ENCODE results near the gene AP2A2. TPM values are rescaled to one million over a fixed set of nuclear protein-coding genes. Genes with fewer than 3 reads are reported as not detected.

Gene AP2A2
- total and polyA plus RNA-seq, 11 donors: 20.4 to 71.4 (median 36.5) TPM

- H3K4me3 ChIP-seq: no peak overlapping the region
- DNase-seq (no peak), ATAC-seq (no peak)
- H3K36me3 ChIP-seq: peaks cover 0 to 69% (median 60%) of the 10 kb centered on the region in 9 donors
- intact Hi-C loops (cut with DNase I): loop anchor here in 2 of 10 donors (5.0 to 10.0 kb wide), 2 partner anchors 47 to 146 kb away; no protein-coding TSS in a partner anchor
- no peaks in the 10 kb centered on the region for H3K9me3 ChIP-seq
- no peaks in the 10 kb centered on the region for H3K27me3 ChIP-seq
- no peak overlapping the region for H3K27ac ChIP-seq
- TF ChIP-seq POLR2A (IDR thresholded peaks at IDR 0.05): no peak
- TF ChIP-seq, protein P1, sequence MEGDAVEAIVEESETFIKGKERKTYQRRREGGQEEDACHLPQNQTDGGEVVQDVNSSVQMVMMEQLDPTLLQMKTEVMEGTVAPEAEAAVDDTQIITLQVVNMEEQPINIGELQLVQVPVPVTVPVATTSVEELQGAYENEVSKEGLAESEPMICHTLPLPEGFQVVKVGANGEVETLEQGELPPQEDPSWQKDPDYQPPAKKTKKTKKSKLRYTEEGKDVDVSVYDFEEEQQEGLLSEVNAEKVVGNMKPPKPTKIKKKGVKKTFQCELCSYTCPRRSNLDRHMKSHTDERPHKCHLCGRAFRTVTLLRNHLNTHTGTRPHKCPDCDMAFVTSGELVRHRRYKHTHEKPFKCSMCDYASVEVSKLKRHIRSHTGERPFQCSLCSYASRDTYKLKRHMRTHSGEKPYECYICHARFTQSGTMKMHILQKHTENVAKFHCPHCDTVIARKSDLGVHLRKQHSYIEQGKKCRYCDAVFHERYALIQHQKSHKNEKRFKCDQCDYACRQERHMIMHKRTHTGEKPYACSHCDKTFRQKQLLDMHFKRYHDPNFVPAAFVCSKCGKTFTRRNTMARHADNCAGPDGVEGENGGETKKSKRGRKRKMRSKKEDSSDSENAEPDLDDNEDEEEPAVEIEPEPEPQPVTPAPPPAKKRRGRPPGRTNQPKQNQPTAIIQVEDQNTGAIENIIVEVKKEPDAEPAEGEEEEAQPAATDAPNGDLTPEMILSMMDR (IDR thresholded peaks at IDR 0.05): no peak
- H3K4me1 ChIP-seq: no peaks in the 10 kb centered on the region
- 89 to 95% (median 90%) methylated on average over 18 to 19 of the region's 19 CpGs for whole genome bisulfite sequencing, 4 donors
These were observed 24.1 kb upstream of the AP2A2 start for GRCh38 chr11:901452-902061.

GRCh38 chr11:904380-904779 lies 21.3 kb upstream of the AP2A2 start:
- Histone ChIP-seq H3K27ac (no peak overlapping the region), H3K27me3 (no peaks in the 10 kb centered on the region), H3K4me1 (peaks cover 0 to 2% (median under 1%) of the 10 kb centered on the region in 12 donors), H3K9me3 (no peaks in the 10 kb centered on the region), H3K36me3 (peaks cover 0 to 56% (median 50%) of the 10 kb centered on the region in 9 donors), H3K4me3 (no peak overlapping the region)
- DNase-seq (no peak), ATAC-seq (no peak)
- intact Hi-C loops (cut with DNase I): loop anchor here in 2 of 10 donors (5.0 to 10.0 kb wide), 2 partner anchors 50 to 143 kb away; no protein-coding TSS in a partner anchor
- 94 to 97% (median 96%) methylated on average over 7 of the region's 7 CpGs for WGBS, 4 donors
- no peak for TF ChIP-seq POLR2A (IDR thresholded peaks at IDR 0.05)
- TF ChIP-seq, protein P1 (IDR thresholded peaks at IDR 0.05): no peak

DNA sequence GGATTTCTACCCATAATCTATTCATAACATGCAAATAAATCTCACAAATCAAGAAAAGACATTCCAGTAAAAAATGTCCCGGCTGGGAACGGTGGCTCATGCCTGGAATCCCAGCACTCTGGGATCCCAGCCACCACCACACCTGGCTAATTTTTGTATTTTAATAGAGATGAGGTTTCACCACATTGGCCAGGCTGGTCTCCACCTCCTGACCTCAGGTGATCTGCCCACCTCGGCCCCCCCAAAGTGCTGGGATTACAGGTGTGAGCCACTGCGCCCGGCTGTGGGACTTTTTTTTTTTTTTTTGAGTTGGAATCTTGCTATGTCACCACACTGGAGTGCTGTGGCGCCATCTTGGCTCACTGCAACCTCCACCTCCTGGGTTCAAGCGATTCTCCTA lies 19.7 kb upstream of the AP2A2 start:
- ATAC-seq: no peak
- intact Hi-C loops (cut with DNase I): loop anchor here in 1 of 10 donors (10.0 kb wide), 1 partner anchor 51 kb away; no protein-coding TSS in a partner anchor
- DNase-seq: no peak
- peaks cover 0 to 40% (median 34%) of the 10 kb centered on the region in 9 donors for H3K36me3 ChIP-seq
- no peak overlapping the region for H3K27ac ChIP-seq
- H3K27me3 ChIP-seq: no peaks in the 10 kb centered on the region
- H3K9me3 ChIP-seq: no peaks in the 10 kb centered on the region
- peaks cover 0 to 13% (median 7%) of the 10 kb centered on the region in 12 donors for H3K4me1 ChIP-seq
- H3K4me3 ChIP-seq: no peak overlapping the region
- WGBS, 4 donors: 83 to 92% (median 86%) methylated on average over 7 of the region's 7 CpGs
- TF ChIP-seq, protein P1 (IDR thresholded peaks at IDR 0.05): no peak
- no peak for TF ChIP-seq POLR2A (IDR thresholded peaks at IDR 0.05)

- Histone ChIP-seq H3K27me3 (no peaks in the 10 kb centered on the region), H3K27ac (no peak overlapping the region), H3K4me1 (peaks cover 0 to 24% (median 13%) of the 10 kb centered on the region in 12 donors), H3K36me3 (peaks cover 0 to 23% (median 17%) of the 10 kb centered on the region in 9 donors), H3K4me3 (no peak overlapping the region), H3K9me3 (no peaks in the 10 kb centered on the region)
- intact Hi-C loops (cut with DNase I): loop anchor here in 1 of 10 donors (10.0 kb wide), 1 partner anchor 53 kb away; no protein-coding TSS in a partner anchor
- no peak for TF ChIP-seq POLR2A (IDR thresholded peaks at IDR 0.05)
- TF ChIP-seq, protein P1 (IDR thresholded peaks at IDR 0.05): no peak
- 90 to 100% (median 93%) methylated on average over 2 of the region's 2 CpGs for WGBS, 4 donors
- ATAC-seq (no peak), DNase-seq (no peak)
These were observed 18.0 kb upstream of the AP2A2 start for GRCh38 chr11:907668-908067.
